Psoas muscle (tissue), 8 donors: ENCODE data around the gene HSF5. TPM values are rescaled to one million over a fixed set of nuclear protein-coding genes. Genes with fewer than 3 reads are reported as not detected.

Source experiments
- ATAC-seq, 4 donors: fragments of 200-7000 bp; cut with Tn5 transposase; one replicate each; pipeline ENCODE4 v1.9.1; 2020; ENCODE audit warnings: moderate library complexity in 3 of 4, mild to moderate bottlenecking in 2 of 4
- DNase-seq, 2 donors: peaks; one replicate each; pipeline ENCODE4 v3.0.0-alpha.2; 2020
- H3K27ac ChIP-seq: fragments of 200-600 bp; one replicate; pipeline ENCODE4 v1.8.0; 2022
- H3K27me3 ChIP-seq, 3 donors: fragments of 200-600 bp in 1 of 3; one replicate each; pipeline versions ENCODE4 v1.6.1 to v1.8.0; 2013 to 2022; ENCODE audit warnings: low read length in 2 of 3, mild to moderate bottlenecking in 2 of 3, moderate library complexity in 1 of 3; ENCODE audit not compliant: insufficient read depth in 3 of 3
- H3K36me3 ChIP-seq, 2 donors: fragments of 200-600 bp in 1 of 2; one replicate each; pipeline versions ENCODE4 v1.6.1 to v1.8.0; 2013 to 2022; ENCODE audit warnings: low read depth in 1 of 2, mild to moderate bottlenecking in 1 of 2, moderate library complexity in 1 of 2; ENCODE audit not compliant: insufficient read depth in 1 of 2
- H3K4me1 ChIP-seq: fragments of 200-600 bp; one replicate; pipeline ENCODE4 v1.8.0; 2022
- H3K4me3 ChIP-seq: fragments of 200-600 bp; one replicate; pipeline ENCODE4 v1.8.0; 2022; ENCODE audit warnings: mild to moderate bottlenecking
- H3K9me3 ChIP-seq: fragments of 200-600 bp; one replicate; pipeline ENCODE4 v1.8.0; 2022
- WGBS, 3 donors: extraction: QIAGEN DNeasy Blood & Tissue Kit; methylation state at CpG; one replicate each; pipeline versions ENCODE4 v1.1.6 to v1.1.7; 2013; 5-methylcytosine and 5-hydroxymethylcytosine counted together
- intact Hi-C, 2 donors: fragments of 100-400 bp; cut with DNase I; formaldehyde crosslinking; loops; one replicate each; pipeline versions ENCODE4 v1.11.0 to v1.14.2; 2022
- polyA plus RNA-seq, 3 donors: library from polyadenylated mRNA; stranded (reverse); fragments of 200-250 nt; gene quantifications; one replicate each; pipeline ENCODE4 v1.2.3, GENCODE V29; 2013
- total RNA-seq, 4 donors: library from RNA; stranded (reverse); fragmentation: NEBNext Ultra II Directional in 2 of 4; extraction: Animal tissue kit (Norgen Biotek cat#: 25700) in 2 of 4; gene quantifications; one replicate each; pipeline versions ENCODE4 v1.2.1 to v1.2.4, GENCODE V29; 2021 to 2023
- TF ChIP-seq, protein P1 (sequence below): fragments of 200-600 bp; IDR thresholded peaks from one replicate; pipeline ENCODE4 v1.8.0; 2022; ENCODE audit warnings: antibody characterized with exemption
- donor health status: healthy with polysubstance abuse.
- donor health status: DM: no; HTN: no; CAD: no; lungs with moderate emphysema.
- donor health status: Bipolar disorder and iron deficiency.
- donor health status: healthy.
- donor health status: DM: yes; HTN: yes; CAD: no.
- donor health status: DM: no; HTN: no; CAD: no.
- donor health status: DM: no; HTN: no; CAD: no.
- donor health status: DM: yes; HTN: yes; CAD: no.

HSF5 gene
- total and polyA plus RNA-seq, 7 donors = not detected

GRCh38 chr17:58388302-58389190 is 99.7 kb downstream of the HSF5 start:
- Histone ChIP-seq H3K36me3 (no peaks in the 10 kb centered on the region), H3K27me3 (peaks cover 0 to 11% (median 8%) of the 10 kb centered on the region in 3 donors), H3K4me3 (no peak overlapping the region), H3K4me1 (no peaks in the 10 kb centered on the region), H3K9me3 (no peaks in the 10 kb centered on the region), H3K27ac (no peak overlapping the region)
- 50 to 58% (median 52%) methylated on average over 3 of the region's 3 CpGs for WGBS, 3 donors
- DNase-seq (no peak), ATAC-seq (no peak)
- TF ChIP-seq, protein P1, sequence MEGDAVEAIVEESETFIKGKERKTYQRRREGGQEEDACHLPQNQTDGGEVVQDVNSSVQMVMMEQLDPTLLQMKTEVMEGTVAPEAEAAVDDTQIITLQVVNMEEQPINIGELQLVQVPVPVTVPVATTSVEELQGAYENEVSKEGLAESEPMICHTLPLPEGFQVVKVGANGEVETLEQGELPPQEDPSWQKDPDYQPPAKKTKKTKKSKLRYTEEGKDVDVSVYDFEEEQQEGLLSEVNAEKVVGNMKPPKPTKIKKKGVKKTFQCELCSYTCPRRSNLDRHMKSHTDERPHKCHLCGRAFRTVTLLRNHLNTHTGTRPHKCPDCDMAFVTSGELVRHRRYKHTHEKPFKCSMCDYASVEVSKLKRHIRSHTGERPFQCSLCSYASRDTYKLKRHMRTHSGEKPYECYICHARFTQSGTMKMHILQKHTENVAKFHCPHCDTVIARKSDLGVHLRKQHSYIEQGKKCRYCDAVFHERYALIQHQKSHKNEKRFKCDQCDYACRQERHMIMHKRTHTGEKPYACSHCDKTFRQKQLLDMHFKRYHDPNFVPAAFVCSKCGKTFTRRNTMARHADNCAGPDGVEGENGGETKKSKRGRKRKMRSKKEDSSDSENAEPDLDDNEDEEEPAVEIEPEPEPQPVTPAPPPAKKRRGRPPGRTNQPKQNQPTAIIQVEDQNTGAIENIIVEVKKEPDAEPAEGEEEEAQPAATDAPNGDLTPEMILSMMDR = no peak
- intact Hi-C loops = no loop called here

- Histone ChIP-seq H3K27ac (no peak overlapping the region), H3K27me3 (peaks cover 0 to 10% (median under 1%) of the 10 kb centered on the region in 3 donors), H3K9me3 (no peaks in the 10 kb centered on the region), H3K4me3 (no peak overlapping the region), H3K36me3 (no peaks in the 10 kb centered on the region), H3K4me1 (no peaks in the 10 kb centered on the region)
- 81 to 90% (median 89%) methylated on average over 1 of the region's 1 CpG for WGBS, 3 donors
- ATAC-seq (no peak), DNase-seq (no peak)
- TF ChIP-seq, protein P1 = no peak
- intact Hi-C loops = no loop called here
Observed at GRCh38 chr17:58387834-58388233, 100.4 kb downstream of the HSF5 start.

DNA sequence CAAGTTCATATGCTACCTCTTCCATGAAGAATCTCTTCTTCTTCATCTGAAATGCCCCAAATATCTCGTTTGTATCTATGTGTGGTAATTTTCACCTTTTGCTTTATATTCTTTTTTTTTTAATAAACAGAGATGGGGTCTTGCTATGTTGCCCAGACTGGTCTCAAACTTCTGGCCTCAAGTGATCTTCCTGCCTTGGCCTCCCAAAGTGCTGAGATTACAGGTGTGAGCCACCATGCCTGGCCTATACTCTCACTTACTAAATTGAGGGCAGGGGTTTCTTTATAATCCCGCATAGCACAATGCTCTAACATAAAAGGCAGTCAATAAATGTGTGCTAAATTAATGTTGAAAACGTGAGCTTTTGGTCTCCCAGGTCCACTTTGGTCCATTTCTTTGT is 101.5 kb downstream of the HSF5 start:
- no peak overlapping the region for H3K27ac ChIP-seq
- no peaks in the 10 kb centered on the region for H3K36me3 ChIP-seq
- no peaks in the 10 kb centered on the region for H3K4me1 ChIP-seq
- TF ChIP-seq, protein P1 = no peak
- intact Hi-C loops = no loop called here
- WGBS, 3 donors = 72 to 77% (median 72%) methylated on average over 3 of the region's 3 CpGs
- H3K4me3 ChIP-seq = no peak overlapping the region
- ATAC-seq = no peak
- DNase-seq = no peak
- peaks cover 0 to 8% (median 0%) of the 10 kb centered on the region in 3 donors for H3K27me3 ChIP-seq
- no peaks in the 10 kb centered on the region for H3K9me3 ChIP-seq

DNA sequence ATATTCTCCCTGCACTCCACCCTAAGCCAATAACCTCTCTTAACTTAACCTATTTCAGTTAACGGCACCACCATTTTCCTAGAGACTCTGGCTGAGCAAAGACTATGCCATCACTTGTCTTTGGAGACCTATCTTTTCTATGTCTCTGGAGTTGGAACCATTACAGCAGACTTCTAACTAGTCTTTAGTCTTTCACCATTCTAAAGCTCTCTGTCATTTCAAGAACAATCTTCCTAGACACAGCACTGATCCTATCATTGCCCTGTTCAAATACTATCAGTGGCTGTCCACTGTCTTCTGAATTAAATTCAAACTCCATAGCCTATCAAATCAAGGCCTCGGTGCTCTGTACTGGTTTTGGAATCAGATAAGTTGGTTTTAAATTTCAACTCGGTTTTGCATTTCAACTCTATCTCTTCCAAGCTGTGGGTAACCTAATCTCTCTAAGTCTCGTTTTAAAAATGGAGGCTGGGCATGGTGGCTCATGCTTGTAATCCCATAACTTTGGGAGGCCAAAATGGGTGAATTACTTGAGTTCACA is 102.8 kb downstream of the HSF5 start:
- intact Hi-C loops = no loop called here
- Histone ChIP-seq H3K36me3 (no peaks in the 10 kb centered on the region), H3K4me1 (no peaks in the 10 kb centered on the region), H3K27ac (no peak overlapping the region), H3K27me3 (peaks cover 0 to 4% (median 0%) of the 10 kb centered on the region in 3 donors), H3K4me3 (no peak overlapping the region), H3K9me3 (no peaks in the 10 kb centered on the region)
- 33 to 50% (median 40%) methylated on average over 4 of the region's 4 CpGs for WGBS, 3 donors
- TF ChIP-seq, protein P1 = no peak
- DNase-seq = no peak
- ATAC-seq = no peak
